Measurements from ENCODE around the gene PIBF1.
"Not testable (repeated sequence)": the region's sequence is repeated elsewhere in the genome, so short reads cannot be mapped to it uniquely, and the experiment has no call there.

The PIBF1 gene

DNA sequence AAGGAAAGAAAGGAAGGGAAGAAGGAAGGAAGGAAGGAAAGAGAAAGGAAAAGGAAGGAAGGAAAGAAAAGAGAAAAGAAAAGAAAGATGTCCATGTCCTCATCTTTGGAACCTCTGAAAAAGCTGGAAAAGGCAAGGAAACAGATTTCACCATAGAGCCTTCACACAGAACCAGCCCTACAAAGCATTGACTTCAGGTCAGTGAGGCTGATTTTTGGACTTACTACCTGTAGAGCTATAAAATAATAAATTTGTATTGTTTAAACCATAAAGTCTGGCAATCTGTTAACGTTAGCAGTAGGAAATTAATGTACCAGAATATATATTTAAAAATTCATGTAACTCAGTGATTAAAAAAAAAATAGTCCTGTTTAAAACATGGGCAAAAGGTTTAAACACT, 130.0 kb downstream of the PIBF1 start:
- no peak for DNase-seq (ENCODE audit: low spot score)

GRCh38 chr13:72920097-72920496, 138.2 kb downstream of the PIBF1 start:
- no peak for DNase-seq (ENCODE audit: low spot score)

GRCh38 chr13:72931311-72931710, 149.4 kb downstream of the PIBF1 start:
- no peak for DNase-seq (ENCODE audit: low spot score)

DNA sequence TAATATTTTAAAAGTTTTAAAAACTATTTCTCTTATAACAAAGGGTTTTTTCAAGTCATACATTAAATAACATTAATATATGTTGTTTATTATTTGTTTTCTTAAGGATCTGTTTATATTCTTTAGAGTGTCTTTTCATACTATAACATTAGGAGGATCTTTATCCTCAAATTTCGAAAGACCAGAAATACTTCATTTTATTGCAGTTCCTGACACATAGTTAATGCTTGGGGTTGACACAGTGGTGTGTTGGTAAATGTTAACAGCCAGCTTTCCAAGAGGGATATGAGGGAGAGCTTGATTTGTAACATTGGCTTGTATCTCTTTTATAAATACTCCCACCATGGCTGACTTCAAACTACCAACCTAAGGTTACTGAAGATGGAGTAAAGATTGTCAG, 150.3 kb downstream of the PIBF1 start:
- DNase-seq (ENCODE audit: low spot score): no peak

DNA sequence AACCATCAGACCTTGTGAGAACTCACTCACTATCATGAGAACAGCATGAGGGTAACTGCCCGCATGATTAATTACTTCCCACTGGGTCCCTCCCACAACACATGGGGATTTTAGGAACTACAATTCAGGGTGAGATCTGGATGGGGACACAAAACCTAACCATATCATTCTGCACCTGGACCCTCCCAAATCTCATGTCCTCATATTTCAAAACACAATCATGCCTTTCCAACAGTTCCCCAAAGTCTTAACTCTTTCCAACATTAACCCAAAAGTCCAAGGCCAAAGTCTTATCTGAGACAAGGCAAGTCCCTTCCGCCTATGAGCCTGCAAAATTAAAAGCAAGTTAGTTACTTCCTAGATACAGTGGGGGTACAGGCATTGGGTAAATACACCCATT, 164.3 kb downstream of the PIBF1 start:
- not testable (repeated sequence) for DNase-seq (ENCODE audit: low spot score)

GRCh38 chr13:72952529-72953141, 170.7 kb downstream of the PIBF1 start:
- DNase-seq (ENCODE audit: low spot score): no peak

- no peak for DNase-seq (ENCODE audit: low spot score)
Observed at GRCh38 chr13:72953391-72953965, 171.5 kb downstream of the PIBF1 start.

DNA sequence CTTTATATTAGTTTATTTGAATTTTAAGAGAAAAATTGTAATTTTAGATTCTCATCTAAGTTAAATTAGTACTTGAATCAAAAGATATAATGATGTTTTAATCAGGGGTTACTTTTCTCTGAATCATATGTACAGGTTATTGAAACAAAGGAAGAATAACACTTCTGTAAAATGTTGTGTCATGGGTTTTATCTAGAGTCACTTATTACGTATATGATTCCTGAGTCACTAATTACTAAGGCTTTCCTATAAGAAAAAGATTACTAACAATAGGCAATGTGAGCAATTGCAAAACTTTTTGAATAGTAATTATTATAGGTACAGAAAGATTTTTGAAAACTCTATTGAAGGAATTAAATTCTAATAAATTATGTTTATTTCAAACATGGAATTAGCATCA, 177.7 kb downstream of the PIBF1 start:
- no peak for DNase-seq (ENCODE audit: low spot score)

DNA sequence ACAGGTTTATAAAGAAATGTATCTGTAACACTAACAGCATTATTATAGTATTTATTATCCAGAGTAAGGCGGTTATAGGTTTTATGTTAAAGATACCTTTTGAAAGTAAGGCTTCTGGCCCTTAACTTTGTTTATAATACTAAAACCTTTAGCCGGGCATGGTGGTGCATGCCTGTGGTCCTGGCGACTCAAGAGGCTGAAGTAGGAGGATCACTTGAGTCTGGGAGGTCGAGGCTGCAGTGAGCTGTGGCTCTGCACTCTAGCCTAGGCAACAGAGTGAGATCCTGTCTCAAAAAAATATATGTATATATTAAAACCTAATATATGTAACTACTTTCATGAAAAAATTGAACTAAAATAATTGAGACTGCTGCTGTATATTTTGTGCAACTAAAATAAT, 178.2 kb downstream of the PIBF1 start:
- DNase-seq (ENCODE audit: low spot score): no peak

GRCh38 chr13:72960541-72960940, 178.6 kb downstream of the PIBF1 start:
- no peak for DNase-seq (ENCODE audit: low spot score)

- no peak for DNase-seq (ENCODE audit: low spot score)
Observed at GRCh38 chr13:72963762-72964161, 181.8 kb downstream of the PIBF1 start.

DNA sequence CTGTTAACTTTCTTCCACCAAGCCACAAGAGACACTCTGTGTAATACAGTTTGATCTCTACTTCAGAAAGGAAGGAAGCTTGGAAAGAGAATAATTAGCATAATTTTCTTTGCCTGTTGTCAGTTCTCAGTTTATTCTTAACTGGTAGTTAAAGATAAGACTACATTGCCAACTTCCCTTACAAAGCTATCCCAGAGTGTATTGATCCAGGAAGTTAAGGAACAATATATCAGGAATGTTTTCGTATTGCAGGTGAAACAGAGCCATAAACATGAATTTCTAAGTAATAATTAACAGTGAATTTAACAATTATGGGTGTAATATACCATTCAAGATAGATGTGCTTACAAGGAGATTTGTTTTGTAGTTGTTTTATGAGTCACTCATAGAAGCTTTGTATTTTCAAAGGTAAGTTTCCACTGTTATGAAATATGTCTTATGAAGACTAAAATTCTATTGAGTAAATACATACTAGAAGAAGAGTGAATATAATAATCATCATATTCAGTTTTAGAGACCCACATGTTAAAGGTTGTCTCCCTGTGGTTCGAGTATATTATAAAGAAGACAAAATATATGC, 188.5 kb downstream of the PIBF1 start:
- DNase-seq (ENCODE audit: low spot score): no peak

- no peak for DNase-seq (ENCODE audit: low spot score)
Observed at GRCh38 chr13:72970956-72971355, 189.0 kb downstream of the PIBF1 start.

- no peak for DNase-seq (ENCODE audit: low spot score)
Observed at GRCh38 chr13:72973234-72973633, 191.3 kb downstream of the PIBF1 start.

- DNase-seq (ENCODE audit: low spot score): no peak
Observed at GRCh38 chr13:72983085-72983768, 201.3 kb downstream of the PIBF1 start.

DNA sequence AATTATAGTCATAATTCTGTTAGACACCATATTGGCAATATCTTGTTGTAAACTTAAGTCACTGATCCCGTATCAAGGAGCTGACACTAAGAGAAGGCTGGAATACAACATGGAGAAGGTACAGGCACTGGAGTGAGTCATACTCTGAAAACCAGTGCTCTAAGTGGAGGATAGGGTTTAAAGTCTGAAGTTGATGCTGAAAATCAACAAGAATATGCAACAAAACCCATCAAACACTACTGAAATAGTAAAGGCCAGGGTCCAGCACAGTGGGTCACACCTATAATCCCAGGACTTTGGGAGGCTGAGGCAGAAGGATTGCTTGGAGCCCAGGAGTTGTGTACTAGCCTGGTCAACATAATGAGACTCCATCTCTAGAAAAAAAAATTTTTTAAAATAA, 203.7 kb downstream of the PIBF1 start:
- no peak for DNase-seq (ENCODE audit: low spot score)

GRCh38 chr13:72986197-72986596, 204.3 kb downstream of the PIBF1 start:
- no peak for DNase-seq (ENCODE audit: low spot score)

GRCh38 chr13:72990953-72991352, 209.0 kb downstream of the PIBF1 start:
- DNase-seq (ENCODE audit: low spot score): no peak

- DNase-seq (ENCODE audit: low spot score): no peak
Observed at GRCh38 chr13:72998012-72998411, 216.1 kb downstream of the PIBF1 start.

DNA sequence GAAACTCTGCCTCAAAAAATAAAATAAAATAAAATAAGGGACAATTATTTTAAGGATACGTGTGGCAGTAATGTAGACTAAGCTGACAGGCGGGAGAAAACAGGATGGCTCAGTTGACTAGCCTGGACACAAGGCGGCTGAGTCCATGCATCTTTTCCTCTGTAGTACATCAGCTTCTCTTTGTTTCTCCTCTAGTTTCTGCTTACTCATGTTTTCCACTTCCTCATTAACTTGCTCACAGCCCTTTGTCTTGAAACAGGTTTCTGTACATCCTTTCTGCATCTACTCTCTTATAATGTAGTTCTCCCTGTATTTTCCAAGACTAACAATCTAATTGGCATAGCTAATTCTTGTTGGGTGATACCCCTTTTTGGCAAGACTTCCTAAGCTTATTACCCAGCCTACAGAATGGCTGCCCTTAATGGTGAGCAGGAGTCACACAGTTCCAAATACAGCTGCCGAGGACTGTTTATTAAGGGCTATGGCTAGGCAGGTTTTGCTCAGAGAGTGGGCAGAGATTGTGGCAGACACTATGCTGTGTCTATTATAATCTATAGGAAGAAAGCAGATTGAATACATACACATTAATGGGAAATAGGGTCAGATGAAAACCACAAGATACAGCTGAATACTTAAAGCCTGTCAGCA, 218.2 kb downstream of the PIBF1 start:
- DNase-seq (ENCODE audit: low spot score): no peak

GRCh38 chr13:73001971-73002370, 220.0 kb downstream of the PIBF1 start:
- no peak for DNase-seq (ENCODE audit: low spot score)

DNA sequence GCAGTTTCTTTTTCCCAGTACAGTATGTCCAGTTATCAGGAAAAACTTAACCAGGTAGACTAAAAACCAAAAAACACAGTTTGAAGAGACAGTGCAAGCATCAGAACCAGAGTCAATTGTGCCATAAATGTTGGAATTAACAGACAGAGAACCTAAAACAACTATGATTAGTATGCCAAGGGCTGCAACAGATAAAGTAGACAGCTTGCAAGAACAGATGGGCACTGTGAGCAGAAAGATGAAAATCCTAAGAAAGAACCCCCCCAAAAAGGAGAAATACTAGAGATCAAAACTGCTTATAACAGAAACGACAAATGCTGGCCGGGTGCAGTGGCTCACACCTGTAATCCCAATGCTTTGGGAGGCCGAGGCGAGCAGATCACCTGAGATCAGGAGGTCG, 229.8 kb downstream of the PIBF1 start:
- DNase-seq (ENCODE audit: low spot score): no peak

DNA sequence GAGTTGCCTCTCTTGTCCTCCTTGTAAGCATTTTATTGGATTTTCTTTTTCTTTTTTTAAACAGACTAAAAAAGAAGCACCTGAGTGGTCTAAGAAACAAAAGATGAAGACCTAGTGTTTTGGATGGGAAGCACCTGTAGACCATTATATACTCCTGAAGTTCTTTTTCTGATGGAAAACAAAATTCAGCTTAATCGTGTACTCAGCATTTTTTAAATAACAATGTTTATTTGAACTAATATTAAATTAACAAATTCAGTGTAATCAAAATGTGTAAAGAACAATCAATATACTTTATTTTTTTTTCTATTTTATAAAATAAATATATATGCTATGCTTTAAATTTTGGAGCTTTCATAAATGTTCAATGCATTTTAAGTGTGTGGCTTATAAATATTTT, 233.9 kb downstream of the PIBF1 start:
- DNase-seq (ENCODE audit: low spot score): no peak
